Keratinocyte (primary cell): ENCODE measurements around the gene GIPC1. TPM values are rescaled to one million over a fixed set of nuclear protein-coding genes. Genes with fewer than 3 reads are reported as not detected.
A peak's percentile ranks its signal among the peaks of the same experiment; 100 is the strongest.

Source experiments
- DNase-seq: peaks from one replicate; pipeline ENCODE4 v3.0.0-alpha.2; 2011; ENCODE audit warnings: low read depth, missing footprints, low spot score
- FAIRE-seq: peaks from 2 replicates; lab custom pipeline; 2011; peaks lifted over from hg19 to GRCh38; lab: Jason Lieb, UNC
- H2AFZ ChIP-seq: 2 replicates; pipeline ENCODE4 v1.6.0; 2012; ENCODE audit warnings: low read length, control low read depth, inconsistent platforms; ENCODE audit not compliant: control insufficient read depth
- H3K27ac ChIP-seq: 2 replicates; pipeline ENCODE4 v1.5.1; 2011; ENCODE audit warnings: low read length; ENCODE audit not compliant: control insufficient read depth, insufficient read depth
- H3K27me3 ChIP-seq: 3 replicates; pipeline ENCODE4 v1.6.0; 2011; ENCODE audit warnings: low read length; ENCODE audit not compliant: control insufficient read depth, insufficient read depth; ENCODE audit errors: extremely low read depth
- H3K36me3 ChIP-seq, 2 experiments: 2 replicates in 1 of 2; 3 replicates in 1 of 2; pipeline ENCODE4 v1.5.1; 2011; ENCODE audit warnings: low read length in 2 of 2, mild to moderate bottlenecking in 1 of 2; ENCODE audit not compliant: control insufficient read depth in 2 of 2, insufficient read depth in 2 of 2; ENCODE audit errors: extremely low read depth in 1 of 2
- H3K4me1 ChIP-seq: 3 replicates; pipeline ENCODE4 v1.5.1; 2011; ENCODE audit warnings: low read length; ENCODE audit not compliant: control insufficient read depth, insufficient read depth; ENCODE audit errors: extremely low read depth
- H3K4me2 ChIP-seq: 3 replicates; pipeline ENCODE4 v1.6.0; 2011; ENCODE audit warnings: low read depth, low read length; ENCODE audit not compliant: control insufficient read depth, insufficient read depth; ENCODE audit errors: extremely low read depth
- H3K4me3 ChIP-seq, 3 experiments: fragments of 200-600 bp in 1 of 3; sonication (generic) in 1 of 3; 2 replicates in 2 of 3; 3 replicates in 1 of 3; pipeline ENCODE4 v1.5.1; 2011 to 2016; ENCODE audit warnings: low read length in 3 of 3, mild to moderate bottlenecking in 3 of 3, control low read depth in 2 of 3, inconsistent platforms in 1 of 3, low read depth in 1 of 3, mixed read lengths in 1 of 3, mixed run types in 1 of 3, moderate library complexity in 1 of 3; ENCODE audit not compliant: control insufficient read depth in 2 of 3, insufficient read depth in 2 of 3; ENCODE audit errors: extremely low read depth in 1 of 3
- H3K79me2 ChIP-seq: 2 replicates; pipeline ENCODE4 v1.6.0; 2012; ENCODE audit warnings: low read length; ENCODE audit not compliant: control insufficient read depth, insufficient read depth
- H3K9ac ChIP-seq: 3 replicates; pipeline ENCODE4 v1.6.0; 2011; ENCODE audit warnings: low read length; ENCODE audit not compliant: control insufficient read depth, insufficient read depth; ENCODE audit errors: extremely low read depth
- H3K9me1 ChIP-seq: 3 replicates; pipeline ENCODE4 v1.6.0; 2011; ENCODE audit warnings: low read length; ENCODE audit not compliant: control insufficient read depth, insufficient read depth; ENCODE audit errors: extremely low read depth
- H3K9me3 ChIP-seq: 2 replicates; pipeline ENCODE4 v1.5.1; 2012; ENCODE audit warnings: low read depth, low read length; ENCODE audit not compliant: control insufficient read depth
- H4K20me1 ChIP-seq: 3 replicates; pipeline ENCODE4 v1.6.0; 2011; ENCODE audit warnings: low read length; ENCODE audit not compliant: control insufficient read depth, insufficient read depth; ENCODE audit errors: extremely low read depth
- CTCF ChIP-seq, 3 experiments: IDR thresholded peaks in 1 of 3; conservative IDR thresholded peaks in 1 of 3; optimal IDR thresholded peaks in 1 of 3; 2 replicates in 2 of 3; 3 replicates in 1 of 3; pipeline versions ENCODE3 to v1.5.1; 2011; ENCODE audit warnings: low read length in 3 of 3, mild to moderate bottlenecking in 3 of 3, moderate library complexity in 2 of 3, control low read depth in 1 of 3, inconsistent platforms in 1 of 3; ENCODE audit not compliant: insufficient read depth in 2 of 3; ENCODE audit errors: extremely low read depth in 1 of 3
- EZH2 ChIP-seq: IDR thresholded peaks from one replicate; pipeline ENCODE4 v1.6.1; 2012; ENCODE audit warnings: inconsistent platforms, mild to moderate bottlenecking, low read length, moderate library complexity
- dilution Hi-C: fragments of 300-500 bp; cut with MboI; formaldehyde crosslinking; loops from one replicate; pipeline ENCODE4 v1.7.0; 2020; ENCODE audit warnings: low sequenced_read_pairs; ENCODE audit not compliant: extremely low pct_ligation_motif_present
- polyA plus RNA-seq, 5 experiments: library from polyadenylated mRNA; depleted of rRNA in 3 of 5; stranded (reverse) in 3 of 5; stranded (forward) in 1 of 5; unstranded in 1 of 5; fragments of >200 nt; gene quantifications; 1 replicate in 1 of 5; 2 replicates in 3 of 5; 3 replicates in 1 of 5; pipeline versions ENCODE4 v1.2.1 to v1.2.3, GENCODE V29; 2011 to 2012; ENCODE audit warnings: missing spikeins in 2 of 5, low read depth in 1 of 5, low replicate concordance in 1 of 5

Gene GIPC1
- polyA plus RNA-seq, 1 donor (not counting 4 experiments of a cell fraction or from before 2014, with no cell fraction given) = 166 TPM

- FAIRE-seq (no peak), DNase-seq (no peak)
- Histone ChIP-seq H3K27me3 (peaks cover 23% of the 10 kb centered on the region), H2AFZ (no peak within 1 kb of the TSS), H3K9me3 (no peaks in the 10 kb centered on the region), H3K4me2 (peak within 1 kb of the TSS; percentile 27), H3K9ac (no peak within 1 kb of the TSS), H3K36me3 (no peaks in the 10 kb centered on the region), H3K9me1 (no peaks in the 10 kb centered on the region), H3K79me2 (no peaks in the 10 kb centered on the region), H3K27ac (no peak within 1 kb of the TSS), H4K20me1 (no peaks in the 10 kb centered on the region), H3K4me1 (no peaks in the 10 kb centered on the region), H3K4me3 (peak within 1 kb of the TSS; percentile 13 to 44 (median 26))
- TF ChIP-seq EZH2 (peak; percentile 75), CTCF (optimal IDR thresholded peaks at IDR 0.05 in 1 of 3, IDR thresholded peaks at IDR 0.05 in 1 of 3, conservative IDR thresholded peaks at IDR 0.05 in 1 of 3; ENCODE audit: extremely low read depth in 1 of 3, insufficient read depth in 2 of 3, low read length in 3 of 3) (no peak)
- dilution Hi-C loops = no loop called here
These were observed 63.0 kb downstream of the GIPC1 start, which contains the start of gene PKN1 for GRCh38 chr19:14432791-14433553. TSS of gene PKN1 (plus strand) at chr19:14433306. CDS start at chr19:14433522, 216 bp downstream.

GRCh38 chr19:14430712-14431111, 65.2 kb downstream of the GIPC1 start:
- Histone ChIP-seq H3K27ac (no peak overlapping the region), H3K4me1 (no peaks in the 10 kb centered on the region), H3K9me3 (no peaks in the 10 kb centered on the region), H4K20me1 (no peaks in the 10 kb centered on the region), H3K79me2 (no peaks in the 10 kb centered on the region), H3K4me3 (no peak overlapping the region), H3K9ac (no peak overlapping the region), H3K9me1 (no peaks in the 10 kb centered on the region), H3K27me3 (peaks cover 23% of the 10 kb centered on the region), H3K4me2 (no peak overlapping the region), H3K36me3 (no peaks in the 10 kb centered on the region), H2AFZ (no peak overlapping the region)
- DNase-seq (no peak), FAIRE-seq (no peak)
- dilution Hi-C loops = no loop called here
- no peak for TF ChIP-seq CTCF (optimal IDR thresholded peaks at IDR 0.05 in 1 of 3, IDR thresholded peaks at IDR 0.05 in 1 of 3, conservative IDR thresholded peaks at IDR 0.05 in 1 of 3; ENCODE audit: extremely low read depth in 1 of 3, insufficient read depth in 2 of 3, low read length in 3 of 3)
- TF ChIP-seq EZH2 = no peak
